ENCODE measurements around the gene HDDC2. TPM values are rescaled to one million over a fixed set of nuclear protein-coding genes. Genes with fewer than 3 reads are reported as not detected.

Gene HDDC2
- total RNA-seq = 7.7 TPM

- ATAC-seq = peak; percentile 94
- peak; percentile 87 for DNase-seq (ENCODE audit: low spot score)
Observed at GRCh38 chr6:125301435-125302391, at the start of gene HDDC2. TSS of gene HDDC2 (minus strand) at chr6:125301967. CDS start at chr6:125301932, 35 bp downstream.

GRCh38 chr6:125346926-125347563 lies 45.3 kb upstream of the HDDC2 start:
- ATAC-seq (no peak), DNase-seq (ENCODE audit: low spot score) (no peak)

- DNase-seq (ENCODE audit: low spot score) = no peak
- ATAC-seq = no peak
Observed at GRCh38 chr6:125346201-125346925, 44.6 kb upstream of the HDDC2 start.

GRCh38 chr6:125341460-125341859 lies 39.7 kb upstream of the HDDC2 start:
- DNase-seq (ENCODE audit: low spot score) (no peak), ATAC-seq (no peak)

- DNase-seq (ENCODE audit: low spot score) = no peak
Observed at GRCh38 chr6:125340991-125341390, 39.2 kb upstream of the HDDC2 start.

GRCh38 chr6:125340175-125340835 lies 38.5 kb upstream of the HDDC2 start:
- ATAC-seq (no peak), DNase-seq (ENCODE audit: low spot score) (no peak)

More at GRCh38 chr6:125340991-125341390, 39.2 kb upstream of the HDDC2 start:
- no peak for ATAC-seq

- ATAC-seq (no peak), DNase-seq (ENCODE audit: low spot score) (no peak)
Observed at GRCh38 chr6:125339653-125340052, 37.9 kb upstream of the HDDC2 start.

- DNase-seq (ENCODE audit: low spot score) (no peak), ATAC-seq (no peak)
Observed at GRCh38 chr6:125338381-125338780, 36.6 kb upstream of the HDDC2 start.

GRCh38 chr6:125337706-125338105 lies 35.9 kb upstream of the HDDC2 start:
- ATAC-seq = no peak
- DNase-seq (ENCODE audit: low spot score) = no peak

- ATAC-seq (no peak), DNase-seq (ENCODE audit: low spot score) (no peak)
Observed at GRCh38 chr6:125332664-125333063, 30.9 kb upstream of the HDDC2 start.

- no peak for ATAC-seq
- no peak for DNase-seq (ENCODE audit: low spot score)
Observed at GRCh38 chr6:125325586-125325985, 23.8 kb upstream of the HDDC2 start.

- DNase-seq (ENCODE audit: low spot score) (no peak), ATAC-seq (no peak)
Observed at GRCh38 chr6:125323376-125323775, 21.6 kb upstream of the HDDC2 start.

GRCh38 chr6:125316621-125317020 lies 14.9 kb upstream of the HDDC2 start:
- DNase-seq (ENCODE audit: low spot score) = no peak
- no peak for ATAC-seq

- DNase-seq (ENCODE audit: low spot score) (no peak), ATAC-seq (no peak)
Observed at GRCh38 chr6:125315548-125315947, 13.8 kb upstream of the HDDC2 start.

GRCh38 chr6:125314009-125314581 lies 12.3 kb upstream of the HDDC2 start:
- ATAC-seq (peak; percentile 80), DNase-seq (ENCODE audit: low spot score) (peak; percentile 66)

- peak; percentile 51 for DNase-seq (ENCODE audit: low spot score)
- no peak for ATAC-seq
Observed at GRCh38 chr6:125312950-125313349, 11.2 kb upstream of the HDDC2 start.

GRCh38 chr6:125312478-125312877 lies 10.7 kb upstream of the HDDC2 start:
- peak; percentile 88 for ATAC-seq

GRCh38 chr6:125310994-125311649 lies 9.4 kb upstream of the HDDC2 start:
- ATAC-seq (peak; percentile 81), DNase-seq (ENCODE audit: low spot score) (no peak)

More at GRCh38 chr6:125312478-125312877, 10.7 kb upstream of the HDDC2 start:
- DNase-seq (ENCODE audit: low spot score) = peak; percentile 83

GRCh38 chr6:125307964-125308615 lies 6.3 kb upstream of the HDDC2 start:
- ATAC-seq (no peak), DNase-seq (ENCODE audit: low spot score) (no peak)
